GM12878 (cell line): ENCODE results near the gene VCL. TPM values are rescaled to one million over a fixed set of nuclear protein-coding genes. Genes with fewer than 3 reads are reported as not detected.

ENCODE experiments used
- ATAC-seq: fragments of 200-7000 bp; cut with Tn5 transposase; 3 replicates; pipeline ENCODE4 v1.9.1; 2020; ENCODE audit warnings: mild to moderate bottlenecking, moderate library complexity
- BruUV-seq: library from RNA; stranded (reverse); fragments of 400-500 nt; replicated peaks from 2 replicates; lab custom pipeline; 2021; lab: Mats Ljungman, UMichigan
- CTCF ChIA-PET: fragments of 300-600 bp; sonication (Branson Sonifier 250); formaldehyde crosslinking; extraction: SDS; loops from one replicate; lab custom pipeline; 2021; ENCODE audit warnings: inconsistent platforms; lab: Yijun Ruan, JAX
- POLR2A ChIA-PET: fragments of 350-600 bp; formaldehyde crosslinking; extraction: SDS; loops from one replicate; lab custom pipeline; 2021; ENCODE audit warnings: inconsistent platforms; lab: Charles Lee
- RAD21 ChIA-PET: fragments of 300-600 bp; sonication (Branson Sonifier 250); formaldehyde crosslinking; loops from one replicate; lab custom pipeline; 2023; ENCODE audit warnings: antibody characterized with exemption; ENCODE audit not compliant: unreplicated experiment; lab: Charles Lee
- SMC1A ChIA-PET: fragments of 300-600 bp; sonication (Branson Sonifier 250); formaldehyde crosslinking; loops from one replicate; lab custom pipeline; 2023; ENCODE audit not compliant: unreplicated experiment, uncharacterized antibody; lab: Charles Lee
- DNase-seq: peaks from one replicate; pipeline ENCODE4 v3.0.0-alpha.2; 2011; ENCODE audit warnings: low read depth, low spot score
- FAIRE-seq: peaks from 3 replicates; lab custom pipeline; 2011; peaks lifted over from hg19 to GRCh38; lab: Jason Lieb, UNC
- H2AFZ ChIP-seq: 2 replicates; pipeline ENCODE4 v1.6.0; 2011; ENCODE audit warnings: low read depth, low read length, control low read depth; ENCODE audit not compliant: control insufficient read depth
- H3K27ac ChIP-seq: 2 replicates; pipeline ENCODE4 v1.5.1; 2011; ENCODE audit warnings: control low read depth; ENCODE audit not compliant: control insufficient read depth, insufficient read depth
- H3K27me3 ChIP-seq, 2 experiments: replicated peaks in 1 of 2; 2 replicates each; pipeline versions ENCODE4 v1.6.0 to v1.6.1; 2011; ENCODE audit warnings: low read length in 1 of 2; ENCODE audit not compliant: control insufficient read depth in 2 of 2, insufficient read depth in 2 of 2
- H3K36me3 ChIP-seq, 2 experiments: 2 replicates each; pipeline ENCODE4 v1.5.1; 2011; ENCODE audit warnings: low read length in 1 of 2; ENCODE audit not compliant: control insufficient read depth in 2 of 2, insufficient read depth in 2 of 2
- H3K4me1 ChIP-seq: 2 replicates; pipeline ENCODE4 v1.6.1; 2011; ENCODE audit warnings: mild to moderate bottlenecking, low read length, moderate library complexity, mixed read lengths; ENCODE audit not compliant: control insufficient read depth, insufficient read depth
- H3K4me2 ChIP-seq: 2 replicates; pipeline ENCODE4 v1.6.0; 2011; ENCODE audit warnings: control low read depth; ENCODE audit not compliant: control insufficient read depth, insufficient read depth
- H3K4me3 ChIP-seq: fragments of 200-600 bp; sonication (generic); 2 replicates; pipeline ENCODE4 v1.5.1; 2016
- H3K79me2 ChIP-seq: 2 replicates; pipeline ENCODE4 v1.6.0; 2011; ENCODE audit warnings: low read length; ENCODE audit not compliant: control insufficient read depth, insufficient read depth
- H3K9ac ChIP-seq: 2 replicates; pipeline ENCODE4 v1.8.0; 2011; ENCODE audit warnings: low read length, control low read depth, mixed read lengths; ENCODE audit not compliant: control insufficient read depth, insufficient read depth
- H3K9me3 ChIP-seq: replicated peaks from 3 replicates; pipeline ENCODE4 v1.5.1; 2011; ENCODE audit warnings: mild to moderate bottlenecking, low read length; ENCODE audit not compliant: control insufficient read depth, insufficient read depth
- H4K20me1 ChIP-seq: 2 replicates; pipeline ENCODE4 v1.6.0; 2011; ENCODE audit not compliant: control insufficient read depth, insufficient read depth
- BCL11A ChIP-seq: IDR thresholded peaks from 2 replicates; pipeline ENCODE4 v1.6.1; 2011; ENCODE audit warnings: low read depth, low read length
- E2F8 ChIP-seq: fragments of 450-650 bp; IDR thresholded peaks from 2 replicates; pipeline ENCODE4 v1.6.1; 2018; ENCODE audit warnings: mild to moderate bottlenecking, low read depth, moderate library complexity; ENCODE audit not compliant: partially characterized antibody
- HDAC2 ChIP-seq: fragments of 200-600 bp; sonication (generic); IDR thresholded peaks from 2 replicates; pipeline ENCODE4 v1.6.1; 2017
- IRF3 ChIP-seq: fragments of 450-650 bp; IDR thresholded peaks from 2 replicates; pipeline ENCODE4 v1.6.1; 2014; ENCODE audit warnings: mild to moderate bottlenecking
- IRF4 ChIP-seq: IDR thresholded peaks from 2 replicates; pipeline ENCODE4 v1.6.1; 2011; ENCODE audit warnings: low read depth, low read length
- LARP7 ChIP-seq: fragments of 450-650 bp; IDR thresholded peaks from 2 replicates; pipeline ENCODE4 v1.6.1; 2017; ENCODE audit warnings: mild to moderate bottlenecking
- NR2C1 ChIP-seq: fragments of 450-650 bp; IDR thresholded peaks from 2 replicates; pipeline ENCODE4 v1.6.1; 2017; ENCODE audit warnings: antibody characterized with exemption, mild to moderate bottlenecking, moderate library complexity
- PAX5 ChIP-seq: IDR thresholded peaks from 2 replicates; pipeline ENCODE4 v1.6.1; 2011; ENCODE audit warnings: low read depth, low read length, borderline replicate concordance
- POU2F2 ChIP-seq: IDR thresholded peaks from 3 replicates; pipeline ENCODE4 v1.6.1; 2011; ENCODE audit warnings: low read depth, mild to moderate bottlenecking, low read length, borderline replicate concordance
- RB1 ChIP-seq: fragments of 450-650 bp; formaldehyde crosslinking; IDR thresholded peaks from 2 replicates; pipeline ENCODE4 v1.6.1; 2017; ENCODE audit warnings: mild to moderate bottlenecking, borderline replicate concordance
- SMAD5 ChIP-seq: IDR thresholded peaks from 2 replicates; pipeline ENCODE4 v1.6.1; 2016; ENCODE audit warnings: antibody characterized with exemption, low read depth
- SUPT20H ChIP-seq: IDR thresholded peaks from 2 replicates; pipeline ENCODE4 v1.6.1; 2011; ENCODE audit warnings: low read depth, mild to moderate bottlenecking, low read length, moderate library complexity, borderline replicate concordance; ENCODE audit not compliant: control insufficient read depth
- YBX1 ChIP-seq: fragments of 450-650 bp; IDR thresholded peaks from 2 replicates; pipeline ENCODE4 v1.6.1; 2016; ENCODE audit warnings: antibody characterized with exemption
- ZBED1 ChIP-seq: IDR thresholded peaks from 2 replicates; pipeline ENCODE4 v1.6.1; 2016; ENCODE audit warnings: borderline replicate concordance
- ZBTB4 ChIP-seq: fragments of 450-650 bp; formaldehyde crosslinking; IDR thresholded peaks from 2 replicates; pipeline ENCODE4 v1.4.0; 2022; ENCODE audit warnings: mild to moderate bottlenecking, moderate library complexity
- ZNF384 ChIP-seq: IDR thresholded peaks from 2 replicates; pipeline ENCODE4 v1.6.1; 2012; ENCODE audit warnings: low read depth, mild to moderate bottlenecking, low read length, improper control_type of control experiment, borderline replicate concordance
- ZSCAN29 ChIP-seq: fragments of 450-650 bp; IDR thresholded peaks from 2 replicates; pipeline ENCODE4 v1.6.1; 2017; ENCODE audit warnings: mild to moderate bottlenecking, moderate library complexity
- WGBS: methylation state at CpG from one replicate; pipeline ENCODE4 v1.1.6; 2016; ENCODE audit warnings: low lambda C conversion rate; ENCODE audit not compliant: insufficient replicate concordance, insufficient coverage; ENCODE audit errors: missing lambda C conversion rate; 5-methylcytosine and 5-hydroxymethylcytosine counted together
- in situ Hi-C: fragments of 300-500 bp; cut with MboI; formaldehyde crosslinking; loops from 9 replicates; pipeline ENCODE4 v1.14.3; 2018; ENCODE audit warnings: mixed read lengths
- intact Hi-C: fragments of 100-400 bp; cut with micrococcal nuclease; formaldehyde crosslinking; loops from one replicate; pipeline ENCODE4 v1.14.2; 2022; ENCODE audit not compliant: unreplicated experiment
- polyA plus RNA-seq, 11 experiments: library from polyadenylated mRNA; depleted of rRNA in 4 of 11; unstranded in 6 of 11; stranded (reverse) in 5 of 11; fragments of >200 nt; fragmentation: Nextera tagmentation in 4 of 11; fragmentation: Illumina TruSeq in 1 of 11; extraction: Ambion mirVana in 4 of 11; extraction: Trizol in 1 of 11; gene quantifications; 1 replicate in 1 of 11; 2 replicates in 10 of 11; pipeline versions ENCODE4 v1.2.1 to v1.2.3, GENCODE V29; 2011 to 2016; ENCODE audit warnings: inconsistent platforms in 2 of 11, missing spikeins in 2 of 11, low read depth in 1 of 11
- total RNA-seq, 4 experiments: library from RNA; depleted of rRNA in 3 of 4; stranded (reverse); fragments of >200 nt in 3 of 4; fragmentation: Illumina TruSeq in 1 of 4; extraction: Trizol in 1 of 4; gene quantifications; 2 replicates each; pipeline versions ENCODE4 v1.2.1 to v1.2.3, GENCODE V29; 2013 to 2021

VCL gene
- total and polyA plus RNA-seq, 10 of the 15 experiments (the other 5 are each of a cell fraction or from before 2014, with no cell fraction given): 6.7 to 54.6 (median 24.3) TPM

GRCh38 chr10:74123081-74123480 is 125.2 kb downstream of the VCL start:
- 0% methylated on average over 1 of the region's 1 CpG for WGBS
- TF ChIP-seq ZSCAN29: no peak
- no peak for TF ChIP-seq RB1
- no peak for TF ChIP-seq HDAC2
- no peak for TF ChIP-seq BCL11A
- no peak for TF ChIP-seq SUPT20H
- no peak for TF ChIP-seq NR2C1
- no peak for TF ChIP-seq ZNF384
- no peak for TF ChIP-seq ZBED1
- TF ChIP-seq E2F8: no peak
- no peak for TF ChIP-seq PAX5
- no peak for TF ChIP-seq IRF4
- no peak for TF ChIP-seq SMAD5
- no peak for TF ChIP-seq LARP7
- TF ChIP-seq ZBTB4 (CRISPR knock-in tag): no peak
- no peak for TF ChIP-seq YBX1
- TF ChIP-seq POU2F2: no peak
- no peak for TF ChIP-seq IRF3

More at GRCh38 chr10:74123081-74123480, 125.2 kb downstream of the VCL start:
- RAD21 ChIA-PET: interaction anchor here (1.2 to 1.3 kb wide), 2 partner anchors 111 to 113 kb away, joined by 3 to 4 read pairs; no protein-coding TSS in a partner anchor
- SMC1A ChIA-PET: interaction anchor here (0.6 to 3.8 kb wide), 13 partner anchors 10 to 236 kb away, joined by 3 to 23 read pairs (median 3); no protein-coding TSS in a partner anchor
- Histone ChIP-seq H4K20me1 (no peaks in the 10 kb centered on the region), H3K4me3 (no peak overlapping the region), H3K36me3 (peaks cover 7 to 40% of the 10 kb centered on the region in 2 experiments), H3K27me3 (no peaks in the 10 kb centered on the region), H3K4me2 (no peak overlapping the region), H3K9ac (no peak overlapping the region), H2AFZ (no peak overlapping the region), H3K9me3 (no peaks in the 10 kb centered on the region), H3K27ac (no peak overlapping the region), H3K79me2 (no peaks in the 10 kb centered on the region), H3K4me1 (peaks cover 1% of the 10 kb centered on the region; the same call in 1 of the 2 replicates)
- POLR2A ChIA-PET: interaction anchor here (0.6 to 0.7 kb wide), 3 partner anchors 119 to 1005 kb away, joined by 3 read pairs; no protein-coding TSS in a partner anchor
- CTCF ChIA-PET: interaction anchor here (0.8 to 5.1 kb wide), 11 partner anchors 10 to 243 kb away, joined by 3 to 26 read pairs (median 5); no protein-coding TSS in a partner anchor
- BruUV-seq: no TSS peak
- intact Hi-C loops: loop anchor here (10.0 kb wide), 1 partner anchor 972 kb away; a partner anchor contains a TSS
- ATAC-seq (no peak), FAIRE-seq (no peak), DNase-seq (no peak)
- in situ Hi-C loops: no loop called here
